HG03457 (cell line): ENCODE measurements around the gene MAML1.

ENCODE experiments used
- ATAC-seq: cut with Tn5 transposase; IDR thresholded peaks from one replicate; pipeline ENCODE4 v1.9.1; 2021; ENCODE audit warnings: moderate number of reproducible peaks; ENCODE audit not compliant: unreplicated experiment

Gene MAML1

DNA sequence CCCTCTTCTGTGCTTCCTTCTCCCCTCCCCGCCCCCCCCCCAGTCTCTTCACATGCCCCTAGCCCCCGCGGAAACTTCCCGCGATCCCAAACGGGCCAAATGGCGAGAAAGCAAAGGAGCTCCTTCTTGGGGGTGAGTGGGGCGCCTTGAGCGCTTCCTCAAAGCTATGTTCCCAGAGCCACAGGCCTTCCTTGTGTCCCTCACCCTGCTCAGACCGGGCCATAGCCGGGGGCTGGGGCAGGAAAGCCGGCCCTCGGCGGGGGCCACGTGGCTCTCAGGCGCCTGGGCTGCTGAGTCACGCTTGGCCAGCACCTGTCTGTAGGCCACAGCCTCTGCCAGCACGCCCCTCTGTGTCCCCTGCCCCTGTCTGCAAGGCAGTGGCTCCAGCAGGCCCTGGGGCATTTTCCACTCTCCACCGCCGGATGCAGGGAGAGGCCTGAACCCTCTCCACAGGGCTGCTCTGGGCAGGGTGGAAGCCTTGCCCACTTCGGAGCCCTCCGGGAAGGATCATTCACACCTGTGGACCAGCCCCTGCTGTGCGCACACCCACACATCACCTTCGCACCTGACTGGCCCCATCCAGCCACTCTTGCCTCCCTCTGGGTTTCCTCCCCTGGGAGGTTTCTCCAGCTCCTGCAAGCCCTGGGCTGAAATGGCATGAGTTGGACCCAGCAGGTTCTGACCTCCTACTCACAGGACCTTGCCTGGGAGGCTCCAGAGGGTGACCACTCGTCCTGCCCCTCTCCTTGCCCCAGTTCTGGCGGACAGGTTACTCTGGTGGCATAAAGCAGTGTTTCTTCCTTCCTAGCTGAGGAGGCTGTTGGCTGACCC, 86.9 kb downstream of the MAML1 start:
- no peak for ATAC-seq

DNA sequence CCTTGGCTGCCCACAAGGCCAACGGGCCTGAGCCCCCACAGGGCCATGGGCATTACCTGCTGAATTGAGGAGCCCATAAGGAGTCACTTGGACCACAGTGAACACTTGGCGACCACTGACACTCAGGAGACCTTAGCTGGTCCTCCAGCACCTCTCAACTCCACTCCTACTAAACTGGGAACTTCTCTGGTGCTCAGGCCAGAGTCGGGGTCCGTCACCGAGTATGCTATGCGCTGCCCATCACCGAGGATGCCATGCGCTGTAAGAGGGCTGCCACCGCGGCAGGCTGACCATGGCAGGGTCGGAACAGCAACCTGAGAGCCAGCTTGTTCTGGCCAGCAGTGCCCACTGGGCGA, 87.5 kb downstream of the MAML1 start:
- ATAC-seq, result no peak

DNA sequence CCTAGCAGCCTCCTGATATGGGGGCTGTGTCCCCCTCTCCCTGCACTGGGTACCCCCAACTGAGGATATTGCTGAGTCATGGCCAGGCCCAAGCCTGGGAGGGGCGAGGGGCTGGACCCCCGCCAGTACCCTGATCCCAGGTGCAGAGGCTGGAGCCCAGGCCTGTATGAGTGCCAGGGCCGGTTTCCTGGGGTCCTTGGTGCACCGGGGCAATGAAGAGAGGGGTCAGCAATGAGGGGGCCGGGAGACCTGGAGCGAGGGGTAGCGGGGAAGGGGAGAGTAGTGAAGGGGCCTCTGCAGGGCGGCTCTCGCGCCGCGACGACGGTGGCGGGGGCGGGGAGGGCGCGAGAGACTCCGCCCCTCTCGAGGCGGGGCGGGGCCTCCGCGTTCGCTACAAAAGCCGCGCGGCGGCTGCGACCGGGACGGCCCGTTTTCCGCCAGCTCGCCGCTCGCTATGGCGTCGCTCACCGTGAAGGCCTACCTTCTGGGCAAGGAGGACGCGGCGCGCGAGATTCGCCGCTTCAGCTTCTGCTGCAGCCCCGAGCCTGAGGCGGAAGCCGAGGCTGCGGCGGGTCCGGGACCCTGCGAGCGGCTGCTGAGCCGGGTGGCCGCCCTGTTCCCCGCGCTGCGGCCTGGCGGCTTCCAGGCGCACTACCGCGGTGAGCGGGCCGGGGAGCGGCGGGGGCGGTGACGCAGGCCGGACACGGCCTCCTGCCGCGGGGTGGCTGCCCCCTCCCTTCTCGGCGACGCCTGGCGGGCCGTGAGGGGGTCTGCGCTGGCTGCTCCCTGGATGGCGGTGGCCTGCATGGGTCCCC, 88.1 kb downstream of the MAML1 start, which contains the start of gene SQSTM1:
Gene SQSTM1, plus strand, starts transcription at position 423 of the 815 bp plus-strand sequence. Its CDS starts 32 bp downstream, at position 455.
- ATAC-seq, result peak; percentile 31

DNA sequence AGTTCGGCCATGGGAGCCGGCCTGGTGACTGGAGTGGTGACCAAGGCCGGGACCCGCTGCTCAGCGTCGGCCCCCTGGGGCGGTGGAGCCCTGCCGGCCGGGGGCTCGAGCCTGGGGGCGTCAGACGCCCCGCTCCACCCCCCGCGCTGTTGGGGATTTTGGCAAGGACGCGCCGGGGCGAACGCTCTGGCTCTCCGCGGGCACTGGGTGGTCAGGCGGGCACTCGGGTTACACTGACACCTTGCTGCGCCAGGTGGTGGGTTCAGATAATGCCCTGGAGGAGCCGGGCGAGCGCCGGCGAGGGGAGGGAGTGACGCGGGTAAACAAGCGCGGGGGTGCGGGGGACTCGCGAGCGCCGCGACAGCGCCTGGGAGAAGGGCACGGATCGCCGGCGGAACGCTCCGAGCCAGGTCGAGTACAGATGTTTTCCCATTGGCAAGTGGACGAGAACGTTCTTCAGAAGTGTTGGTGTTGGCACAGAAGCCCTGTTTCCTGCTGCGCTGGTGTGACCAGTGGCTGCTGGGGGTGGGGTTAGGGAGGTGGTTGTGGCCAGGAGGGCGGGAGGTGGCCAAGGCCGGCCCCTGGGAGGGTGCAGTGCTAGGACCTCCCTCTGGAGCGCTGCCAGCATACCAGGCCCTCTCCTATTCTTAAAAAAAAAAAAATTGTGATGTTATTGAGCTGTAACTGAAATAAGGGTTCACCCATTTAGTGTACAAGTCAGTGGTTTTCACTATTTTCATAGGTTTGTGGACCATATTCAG, 88.9 kb downstream of the MAML1 start:
- ATAC-seq, result peak; percentile 34

DNA sequence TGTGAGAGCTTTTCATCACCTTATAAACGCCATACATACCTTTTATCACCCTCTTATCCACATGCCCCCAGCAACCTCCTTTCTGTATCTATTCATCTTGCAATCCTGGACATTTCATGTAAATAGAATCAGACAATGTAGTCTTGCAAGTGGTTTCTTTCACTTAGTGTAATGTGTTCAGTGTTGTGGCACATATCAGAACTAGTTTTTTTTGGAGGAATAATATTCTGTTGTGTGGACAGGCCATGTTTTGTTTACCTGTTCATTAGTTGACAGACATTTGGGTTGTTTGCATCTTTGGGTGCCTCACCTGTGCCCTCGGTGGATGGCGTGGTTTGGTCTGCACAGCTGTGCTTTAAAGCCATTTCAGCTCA, 89.4 kb downstream of the MAML1 start:
- ATAC-seq, result no peak

DNA sequence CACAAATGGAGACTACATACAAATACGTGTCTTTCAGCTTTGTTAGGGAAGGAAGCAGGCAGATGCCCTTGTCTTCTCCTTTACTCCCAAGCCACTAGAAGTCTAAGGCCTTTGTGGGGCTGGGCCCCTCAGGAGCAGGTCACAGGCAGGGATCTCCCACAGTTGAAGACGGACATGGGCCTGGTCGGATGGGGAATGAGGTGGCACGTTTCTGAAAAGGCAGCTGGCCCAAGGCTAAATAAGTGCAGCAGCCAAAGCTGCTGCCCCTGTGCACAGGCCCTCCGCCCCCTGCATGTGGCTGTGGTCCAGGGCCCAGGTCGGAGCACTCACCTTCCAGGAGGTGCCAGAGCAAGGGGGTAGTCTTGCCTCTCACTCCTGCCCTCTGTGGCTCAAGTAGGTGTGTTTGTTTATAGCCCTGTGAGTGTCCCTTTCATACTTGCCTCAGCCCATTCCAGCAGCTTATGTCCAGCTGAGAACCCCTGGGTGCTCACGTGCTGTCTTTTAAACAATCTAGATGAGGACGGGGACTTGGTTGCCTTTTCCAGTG, 89.9 kb downstream of the MAML1 start:
- ATAC-seq, result no peak

DNA sequence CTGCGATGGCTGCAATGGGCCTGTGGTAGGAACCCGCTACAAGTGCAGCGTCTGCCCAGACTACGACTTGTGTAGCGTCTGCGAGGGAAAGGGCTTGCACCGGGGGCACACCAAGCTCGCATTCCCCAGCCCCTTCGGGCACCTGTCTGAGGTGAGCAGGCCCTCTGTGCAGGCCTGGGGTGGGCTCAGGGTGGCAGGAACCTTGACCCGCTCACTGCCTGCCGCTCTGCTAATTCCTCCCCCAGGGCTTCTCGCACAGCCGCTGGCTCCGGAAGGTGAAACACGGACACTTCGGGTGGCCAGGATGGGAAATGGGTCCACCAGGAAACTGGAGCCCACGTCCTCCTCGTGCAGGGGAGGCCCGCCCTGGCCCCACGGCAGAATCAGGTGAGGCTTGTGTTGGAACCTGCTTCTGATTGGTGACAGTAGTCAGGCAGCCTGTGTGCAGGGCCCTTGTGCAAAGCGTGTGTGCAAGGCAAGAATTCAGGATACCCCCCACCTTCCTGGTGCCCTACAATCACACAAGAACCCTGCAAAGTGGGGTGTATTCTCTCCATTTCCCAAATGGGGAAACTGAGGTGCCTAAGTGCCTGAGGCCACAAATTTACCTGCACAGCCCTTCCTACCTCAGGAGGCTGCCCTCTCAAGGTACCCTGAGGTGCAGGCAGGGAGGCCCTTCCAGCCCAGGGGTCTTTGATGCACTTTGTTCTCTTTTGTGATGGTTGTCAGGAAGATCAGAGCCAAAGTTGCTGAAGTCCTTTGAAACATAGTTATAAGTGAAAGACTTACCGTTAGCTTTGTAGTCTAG, 91.5 kb downstream of the MAML1 start:
- ATAC-seq, result no peak

DNA sequence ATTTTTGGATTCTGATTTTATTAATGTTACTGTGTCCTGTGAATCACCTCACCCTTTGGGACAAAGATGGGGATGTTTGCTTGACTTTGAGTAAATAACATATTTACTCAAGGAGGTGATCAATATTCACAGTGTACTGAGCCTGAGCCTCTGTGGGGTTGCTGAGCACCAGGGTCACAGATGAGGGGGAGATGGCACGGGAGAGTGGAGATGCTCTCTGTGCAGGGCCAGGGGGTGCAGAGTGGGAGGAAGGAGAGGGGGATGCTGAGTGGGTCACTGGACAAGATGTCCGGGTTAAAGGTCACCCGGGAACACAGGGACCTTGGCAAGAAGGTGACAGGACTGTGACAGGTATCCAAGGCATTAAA, 92.1 kb downstream of the MAML1 start:
- ATAC-seq, result no peak

DNA sequence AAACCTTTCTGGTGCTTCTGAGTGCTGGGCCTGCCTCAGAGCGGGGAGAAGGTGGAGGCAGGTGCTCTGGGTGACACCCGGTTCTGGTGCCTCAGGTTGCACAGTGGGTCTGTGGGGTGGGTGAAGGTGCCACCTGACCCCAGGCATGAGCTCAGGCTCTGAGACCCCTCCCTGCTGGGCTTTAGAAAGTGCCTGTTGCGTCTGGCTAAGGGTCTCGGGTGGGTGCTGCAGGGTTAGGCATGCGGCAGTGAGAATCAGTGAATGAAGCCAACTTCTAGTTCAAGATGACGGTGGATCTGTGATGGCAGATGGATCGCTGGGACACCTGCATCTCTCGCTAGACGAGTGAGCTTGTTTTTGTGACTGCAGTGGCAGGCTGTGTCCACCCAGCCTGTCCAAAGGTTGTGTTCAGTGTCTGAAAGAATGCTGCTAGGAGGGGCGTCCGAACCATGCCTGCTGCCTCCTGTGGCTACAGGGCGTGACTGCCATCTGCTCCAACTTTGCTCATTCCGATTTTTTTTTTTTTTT, 93.1 kb downstream of the MAML1 start:
- ATAC-seq, result no peak
